Measurements from ENCODE around the gene FAM13C. TPM values are rescaled to one million over a fixed set of nuclear protein-coding genes. Genes with fewer than 3 reads are reported as not detected.

FAM13C gene
- total and polyA plus RNA-seq, 2 of the 4 experiments (the other 2 are of a cell fraction) = 1.6 to 2.9 TPM

DNA sequence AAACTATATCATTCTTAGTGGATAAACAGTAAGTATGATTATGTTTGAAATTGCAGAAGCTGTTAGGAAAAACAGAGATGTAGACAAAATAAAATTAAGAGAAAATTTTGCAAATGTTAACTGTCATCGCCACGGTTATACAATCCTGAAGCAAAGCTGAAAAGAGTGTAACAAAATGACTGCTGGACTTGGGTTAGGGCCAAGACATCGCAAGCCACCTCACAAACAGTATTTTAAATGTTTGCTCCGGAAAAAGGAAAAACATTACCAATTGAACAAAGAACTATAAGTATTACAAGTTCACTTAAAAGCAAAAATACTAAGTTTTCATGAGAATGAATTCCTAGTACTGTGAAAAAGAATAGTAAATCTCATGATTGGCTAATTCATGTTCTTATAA lies 60.0 kb downstream of the FAM13C start:
- H4K20me1 ChIP-seq (ENCODE audit: insufficient read depth, low read length) = no peaks in the 10 kb centered on the region
- no CpG with 5 or more reads among the region's 4 CpGs for WGBS, 2 experiments (ENCODE audit: extremely low coverage in 2 of 2, insufficient read length in 1 of 2)
- no peak for TF ChIP-seq MAFK (IDR thresholded peaks at IDR 0.05; ENCODE audit: low read depth, low read length)
- no peak for TF ChIP-seq CEBPB (IDR thresholded peaks at IDR 0.05; ENCODE audit: low read depth, low read length)
- no peak for TF ChIP-seq POLR2A (IDR thresholded peaks at IDR 0.05; ENCODE audit: low read depth, low read length)
- TF ChIP-seq CHD1 (IDR thresholded peaks at IDR 0.05; ENCODE audit: low read depth, low read length) = no peak
- TF ChIP-seq, protein P1, sequence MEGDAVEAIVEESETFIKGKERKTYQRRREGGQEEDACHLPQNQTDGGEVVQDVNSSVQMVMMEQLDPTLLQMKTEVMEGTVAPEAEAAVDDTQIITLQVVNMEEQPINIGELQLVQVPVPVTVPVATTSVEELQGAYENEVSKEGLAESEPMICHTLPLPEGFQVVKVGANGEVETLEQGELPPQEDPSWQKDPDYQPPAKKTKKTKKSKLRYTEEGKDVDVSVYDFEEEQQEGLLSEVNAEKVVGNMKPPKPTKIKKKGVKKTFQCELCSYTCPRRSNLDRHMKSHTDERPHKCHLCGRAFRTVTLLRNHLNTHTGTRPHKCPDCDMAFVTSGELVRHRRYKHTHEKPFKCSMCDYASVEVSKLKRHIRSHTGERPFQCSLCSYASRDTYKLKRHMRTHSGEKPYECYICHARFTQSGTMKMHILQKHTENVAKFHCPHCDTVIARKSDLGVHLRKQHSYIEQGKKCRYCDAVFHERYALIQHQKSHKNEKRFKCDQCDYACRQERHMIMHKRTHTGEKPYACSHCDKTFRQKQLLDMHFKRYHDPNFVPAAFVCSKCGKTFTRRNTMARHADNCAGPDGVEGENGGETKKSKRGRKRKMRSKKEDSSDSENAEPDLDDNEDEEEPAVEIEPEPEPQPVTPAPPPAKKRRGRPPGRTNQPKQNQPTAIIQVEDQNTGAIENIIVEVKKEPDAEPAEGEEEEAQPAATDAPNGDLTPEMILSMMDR (conservative IDR thresholded peaks at IDR 0.05; ENCODE audit: low read depth, low read length) = no peak
- no peak for TF ChIP-seq FOS (IDR thresholded peaks at IDR 0.05; ENCODE audit: low read depth, low read length)
- no peak for TF ChIP-seq RAD21 (IDR thresholded peaks at IDR 0.05; ENCODE audit: low read length)
- no peak for TF ChIP-seq USF2 (IDR thresholded peaks at IDR 0.05; ENCODE audit: low read depth, low read length)
- no peak for TF ChIP-seq RFX5 (IDR thresholded peaks at IDR 0.05; ENCODE audit: low read depth, low read length)
- no peak for TF ChIP-seq SMC3 (IDR thresholded peaks at IDR 0.05; ENCODE audit: low read depth, low read length)
- TF ChIP-seq BHLHE40 (IDR thresholded peaks at IDR 0.05; ENCODE audit: low read depth, low read length) = no peak
- no peak for TF ChIP-seq MXI1 (IDR thresholded peaks at IDR 0.05; ENCODE audit: borderline replicate concordance, low read depth, low read length)
- no peak for TF ChIP-seq NFE2L2 (IDR thresholded peaks at IDR 0.05; ENCODE audit: low read depth, low read length)
- no peak for TF ChIP-seq MAZ (IDR thresholded peaks at IDR 0.05; ENCODE audit: borderline replicate concordance, low read depth, low read length)
- no peak for TF ChIP-seq RCOR1 (IDR thresholded peaks at IDR 0.05; ENCODE audit: insufficient replicate concordance, low read length)
- TF ChIP-seq, protein P2, sequence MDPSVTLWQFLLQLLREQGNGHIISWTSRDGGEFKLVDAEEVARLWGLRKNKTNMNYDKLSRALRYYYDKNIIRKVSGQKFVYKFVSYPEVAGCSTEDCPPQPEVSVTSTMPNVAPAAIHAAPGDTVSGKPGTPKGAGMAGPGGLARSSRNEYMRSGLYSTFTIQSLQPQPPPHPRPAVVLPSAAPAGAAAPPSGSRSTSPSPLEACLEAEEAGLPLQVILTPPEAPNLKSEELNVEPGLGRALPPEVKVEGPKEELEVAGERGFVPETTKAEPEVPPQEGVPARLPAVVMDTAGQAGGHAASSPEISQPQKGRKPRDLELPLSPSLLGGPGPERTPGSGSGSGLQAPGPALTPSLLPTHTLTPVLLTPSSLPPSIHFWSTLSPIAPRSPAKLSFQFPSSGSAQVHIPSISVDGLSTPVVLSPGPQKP (IDR thresholded peaks at IDR 0.05; ENCODE audit: borderline replicate concordance, low read depth, low read length) = no peak
- CTCF ChIA-PET = no interaction called here
- H3K36me3 ChIP-seq (ENCODE audit: control insufficient read depth, insufficient read depth, low read length) = no peaks in the 10 kb centered on the region
- H3K56ac ChIP-seq (ENCODE audit: extremely low read depth, insufficient read depth, low read length) = no peak overlapping the region
- no peak overlapping the region for H2BK20ac ChIP-seq (ENCODE audit: low read depth, low read length)
- DNase-seq (no peak), ATAC-seq (ENCODE audit: low read depth) (no peak)
- intact Hi-C loops (cut with micrococcal nuclease) (no loop called here), dilution Hi-C loops (cut with HindIII; ENCODE audit: low sequenced_read_pairs, unreplicated experiment) (no loop called here), in situ Hi-C loops (cut with MboI; ENCODE audit: low sequenced_read_pairs) (no loop called here)
- POLR2A ChIA-PET (ENCODE audit: unreplicated experiment) = no interaction called here
- no peak overlapping the region for H3K27ac ChIP-seq (ENCODE audit: insufficient read depth, low read length)
- no peaks in the 10 kb centered on the region for H3K9me3 ChIP-seq (ENCODE audit: control insufficient read depth, insufficient read depth, low read length)
- no peaks in the 10 kb centered on the region for H3K9me1 ChIP-seq (ENCODE audit: insufficient read depth, low read length)
- no peak overlapping the region for H4K8ac ChIP-seq (ENCODE audit: low read depth in 2 of 2, low read length in 2 of 2)
- no peaks in the 10 kb centered on the region for H3K27me3 ChIP-seq (ENCODE audit: control insufficient read depth, insufficient read depth, low read length)
- no TSS peak for BruUV-seq (replicated peaks)
- no peak overlapping the region for H2BK5ac ChIP-seq (ENCODE audit: low read depth, low read length, poor library complexity, severe bottlenecking)
- no peak overlapping the region for H3K4me3 ChIP-seq (ENCODE audit: insufficient read depth, low read depth, low read length)
- no peak overlapping the region for H3K18ac ChIP-seq (ENCODE audit: low read depth, low read length)
- peaks cover 3% of the 10 kb centered on the region; the same call in 1 of the 2 replicates for H3K4me1 ChIP-seq (ENCODE audit: control insufficient read depth, insufficient read depth, low read length)
- H2AK9ac ChIP-seq (replicated peaks; ENCODE audit: low read depth, low read length, poor library complexity) = no peak overlapping the region
- H2BK15ac ChIP-seq (ENCODE audit: low read depth, low read length) = no peak overlapping the region
- no peak overlapping the region for H3K4ac ChIP-seq (ENCODE audit: low read depth, low read length)
- no peaks in the 10 kb centered on the region for H3K79me1 ChIP-seq (ENCODE audit: low read depth in 1 of 2, low read length in 2 of 2)
- H3K9ac ChIP-seq (ENCODE audit: low read depth, low read length) = no peak overlapping the region
- no peak overlapping the region for H2BK120ac ChIP-seq (ENCODE audit: low read depth, low read length)
- no peak overlapping the region; the same call in 1 of the 2 replicates for H4K5ac ChIP-seq (ENCODE audit: low read depth, low read length)
- H3K14ac ChIP-seq (replicated peaks; ENCODE audit: low read depth, low read length) = no peak overlapping the region
- H2AK5ac ChIP-seq (ENCODE audit: low read depth, low read length) = no peak overlapping the region
- no peak overlapping the region for H3K23ac ChIP-seq (ENCODE audit: low read depth, low read length)
- H4K91ac ChIP-seq (ENCODE audit: insufficient read depth, low read depth, low read length) = no peak overlapping the region
- no peak overlapping the region for H2AFZ ChIP-seq (replicated peaks; ENCODE audit: low read length, poor library complexity)
- no peak overlapping the region for H3K4me2 ChIP-seq (ENCODE audit: low read depth, low read length)
